ENCODE data around the gene MTCL1. TPM values are rescaled to one million over a fixed set of nuclear protein-coding genes. Genes with fewer than 3 reads are reported as not detected.

Gene MTCL1
- polyA plus RNA-seq, 1 donor = 24.0 TPM

DNA sequence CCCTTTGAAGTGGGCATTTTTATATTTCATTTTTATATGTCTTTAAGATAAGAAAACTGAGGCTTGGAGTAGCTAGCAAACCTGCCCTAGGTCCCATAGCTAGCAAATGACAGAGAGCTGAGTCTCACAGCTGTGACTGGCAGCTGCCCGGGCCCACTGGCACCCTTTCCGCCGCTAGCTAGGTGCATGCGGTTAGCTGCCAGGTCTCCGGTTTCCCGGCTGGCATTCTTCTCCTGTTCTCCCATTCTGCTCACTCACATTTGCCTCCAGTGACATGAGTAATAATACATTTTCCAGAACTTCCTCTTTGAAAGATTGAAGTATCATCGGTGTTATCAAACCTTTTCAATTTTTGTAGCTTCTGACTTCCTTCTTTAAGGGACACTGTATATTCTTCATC is 38.7 kb downstream of the MTCL1 start:
- Histone ChIP-seq H3K27me3 (ENCODE audit: control insufficient read depth, insufficient read depth, low read length) (no peaks in the 10 kb centered on the region), H3K4me1 (ENCODE audit: control insufficient read depth, insufficient read depth, low read length) (no peaks in the 10 kb centered on the region), H3K27ac (ENCODE audit: low read length) (no peak overlapping the region), H3K4me3 (ENCODE audit: low read length) (no peak overlapping the region), H3K36me3 (ENCODE audit: control insufficient read depth, insufficient read depth, low read length) (no peaks in the 10 kb centered on the region), H3K9me3 (ENCODE audit: control insufficient read depth, low read depth, low read length) (peaks cover 4% of the 10 kb centered on the region)
- 40% methylated on average over 1 of the region's 7 CpGs for WGBS (ENCODE audit: insufficient coverage, low lambda C conversion rate)
- no peak for DNase-seq

DNA sequence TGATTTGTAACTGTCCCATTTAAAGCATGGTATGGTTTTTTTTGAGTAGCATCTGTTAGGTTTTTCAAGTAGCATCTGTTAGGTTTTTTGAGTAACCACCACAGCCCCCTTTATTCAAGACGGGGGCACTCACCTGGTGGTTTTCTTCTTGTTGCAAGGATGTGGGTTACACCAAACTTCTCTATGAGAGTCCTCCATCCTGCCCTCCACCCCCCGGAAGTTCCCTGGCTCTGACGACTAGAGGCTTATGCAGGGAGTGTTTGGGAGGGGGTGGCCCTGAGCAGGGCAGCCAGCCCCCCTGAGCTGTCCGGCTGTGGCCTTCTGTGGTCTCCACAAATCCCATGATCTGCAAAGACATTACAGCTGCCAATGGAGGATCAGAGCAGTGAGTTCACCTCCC is 39.3 kb downstream of the MTCL1 start:
- Histone ChIP-seq H3K36me3 (ENCODE audit: control insufficient read depth, insufficient read depth, low read length) (no peaks in the 10 kb centered on the region), H3K27me3 (ENCODE audit: control insufficient read depth, insufficient read depth, low read length) (no peaks in the 10 kb centered on the region), H3K4me1 (ENCODE audit: control insufficient read depth, insufficient read depth, low read length) (no peaks in the 10 kb centered on the region), H3K9me3 (ENCODE audit: control insufficient read depth, low read depth, low read length) (peaks cover 4% of the 10 kb centered on the region), H3K4me3 (ENCODE audit: low read length) (no peak overlapping the region), H3K27ac (ENCODE audit: low read length) (no peak overlapping the region)
- WGBS (ENCODE audit: insufficient coverage, low lambda C conversion rate) = no CpG with 5 or more reads among the region's 4 CpGs
- no peak for DNase-seq

DNA sequence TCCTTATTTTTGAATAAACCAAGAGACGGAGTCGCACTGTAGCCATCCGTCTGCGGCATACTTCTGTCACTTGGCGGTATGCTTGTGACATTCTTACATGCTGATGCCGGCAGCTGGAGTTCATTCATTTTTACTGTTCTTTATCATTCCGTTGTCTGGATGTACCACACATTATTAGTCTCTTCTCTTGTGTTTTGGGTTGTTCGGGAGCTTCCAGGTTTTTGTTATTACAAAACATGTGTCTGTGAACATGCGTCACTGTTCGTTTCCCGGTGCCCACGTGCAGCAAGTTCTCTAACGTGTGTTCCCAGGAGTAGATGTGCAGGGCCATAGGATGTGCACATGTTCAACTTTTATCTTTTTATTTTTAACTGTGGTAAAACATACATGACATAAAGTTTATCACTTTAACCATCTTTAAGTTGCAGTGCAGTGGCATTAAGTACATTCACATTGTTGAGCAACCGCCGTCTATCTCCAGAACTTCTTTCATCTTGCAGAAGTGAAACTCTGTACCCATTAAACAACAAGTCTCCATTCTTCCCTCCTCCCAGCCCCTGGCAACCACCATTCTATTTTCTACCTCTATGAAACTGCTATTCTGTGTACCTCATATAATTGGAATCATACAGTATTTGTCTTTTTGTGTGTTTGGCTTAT is 40.1 kb downstream of the MTCL1 start:
- DNase-seq = no peak
- 83% methylated on average over 1 of the region's 15 CpGs for WGBS (ENCODE audit: insufficient coverage, low lambda C conversion rate)
- peaks cover 4% of the 10 kb centered on the region for H3K9me3 ChIP-seq (ENCODE audit: control insufficient read depth, low read depth, low read length)
- peaks cover 3% of the 10 kb centered on the region for H3K4me1 ChIP-seq (ENCODE audit: control insufficient read depth, insufficient read depth, low read length)
- no peak overlapping the region for H3K27ac ChIP-seq (ENCODE audit: low read length)
- H3K36me3 ChIP-seq (ENCODE audit: control insufficient read depth, insufficient read depth, low read length) = no peaks in the 10 kb centered on the region
- no peaks in the 10 kb centered on the region for H3K27me3 ChIP-seq (ENCODE audit: control insufficient read depth, insufficient read depth, low read length)
- H3K4me3 ChIP-seq (ENCODE audit: low read length) = no peak overlapping the region

DNA sequence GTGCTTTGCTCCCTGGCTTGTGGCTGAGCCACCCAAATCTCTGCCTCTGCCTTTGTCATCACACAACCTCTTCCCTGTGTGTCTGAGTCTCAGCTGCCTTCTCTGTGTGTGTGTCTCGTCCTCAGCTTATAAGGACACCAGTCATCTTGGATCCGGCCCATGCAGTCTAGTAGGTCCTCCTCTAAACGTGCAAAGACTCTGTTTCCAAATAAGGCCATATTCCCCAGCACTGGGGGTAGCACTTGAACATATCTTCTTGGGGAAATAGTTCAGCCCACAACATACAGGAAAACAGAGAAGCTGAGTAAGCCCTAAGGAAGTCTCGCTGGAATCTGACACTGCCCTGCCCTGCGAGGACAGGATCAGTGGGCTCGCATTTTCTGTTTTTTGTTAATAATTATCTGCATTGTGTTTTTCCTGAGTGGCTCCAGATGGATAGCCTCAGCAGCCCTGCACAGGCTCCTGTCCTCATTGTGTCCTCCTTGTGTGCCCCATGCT is 42.1 kb downstream of the MTCL1 start:
- no CpG with 5 or more reads among the region's 6 CpGs for WGBS (ENCODE audit: insufficient coverage, low lambda C conversion rate)
- peak overlapping the region; percentile 44 for H3K27ac ChIP-seq (ENCODE audit: low read length)
- peaks cover 6% of the 10 kb centered on the region for H3K4me1 ChIP-seq (ENCODE audit: control insufficient read depth, insufficient read depth, low read length)

DNA sequence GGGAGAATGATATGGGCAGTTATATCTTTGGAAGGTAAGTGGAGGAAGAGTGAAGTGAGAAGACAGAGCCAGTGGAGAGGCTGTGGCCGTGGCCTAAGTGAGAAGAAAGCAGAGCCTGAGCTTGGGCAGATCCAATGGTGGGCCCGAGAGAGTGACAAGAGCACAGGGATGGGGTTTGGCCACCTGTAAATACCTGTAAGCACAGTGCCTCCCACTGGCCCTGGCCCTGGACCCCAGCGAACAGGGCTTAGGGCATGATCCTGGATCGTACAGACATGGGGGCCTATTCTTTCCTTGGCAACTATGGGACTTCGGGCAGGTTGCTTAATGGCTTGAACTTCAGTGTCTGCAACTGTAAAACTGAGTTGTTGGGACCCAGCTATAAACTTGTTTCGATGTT is 44.1 kb downstream of the MTCL1 start:
- DNase-seq = no peak
- Histone ChIP-seq H3K36me3 (ENCODE audit: control insufficient read depth, insufficient read depth, low read length) (peaks cover 2% of the 10 kb centered on the region), H3K27me3 (ENCODE audit: control insufficient read depth, insufficient read depth, low read length) (no peaks in the 10 kb centered on the region), H3K4me3 (ENCODE audit: low read length) (no peak overlapping the region), H3K4me1 (ENCODE audit: control insufficient read depth, insufficient read depth, low read length) (peaks cover 6% of the 10 kb centered on the region), H3K9me3 (ENCODE audit: control insufficient read depth, low read depth, low read length) (no peaks in the 10 kb centered on the region), H3K27ac (ENCODE audit: low read length) (no peak overlapping the region)
- 100% methylated on average over 1 of the region's 6 CpGs for WGBS (ENCODE audit: insufficient coverage, low lambda C conversion rate)

More for the DNA sequence above, 42.1 kb downstream of the MTCL1 start:
- Histone ChIP-seq H3K36me3 (ENCODE audit: control insufficient read depth, insufficient read depth, low read length) (no peaks in the 10 kb centered on the region), H3K27me3 (ENCODE audit: control insufficient read depth, insufficient read depth, low read length) (no peaks in the 10 kb centered on the region), H3K4me3 (ENCODE audit: low read length) (no peak overlapping the region), H3K9me3 (ENCODE audit: control insufficient read depth, low read depth, low read length) (no peaks in the 10 kb centered on the region)
- peak in 1 of 2 donors; percentile 26 for DNase-seq

DNA sequence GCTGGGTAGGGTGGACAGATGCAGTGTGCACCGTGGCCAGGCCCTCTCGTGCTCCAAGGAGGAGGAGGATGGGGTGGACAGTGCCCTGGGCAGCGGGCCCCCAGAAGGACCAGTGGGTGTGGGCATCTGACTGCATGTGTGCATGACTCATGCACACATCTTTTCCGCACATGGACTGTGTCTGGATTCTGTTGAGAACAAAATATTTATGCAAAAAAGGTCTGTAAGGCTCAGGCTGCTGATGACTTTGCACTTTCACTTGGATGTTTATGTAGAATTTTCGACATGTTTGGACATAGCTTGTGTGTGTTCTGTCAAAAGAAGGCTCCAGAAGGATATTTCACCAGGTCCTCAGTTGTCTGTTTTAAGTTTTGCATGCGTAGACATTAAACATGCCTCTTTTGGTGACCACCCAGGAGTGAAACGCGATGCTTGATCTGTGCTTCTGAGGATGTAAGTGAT is 45.6 kb downstream of the MTCL1 start:
- H3K4me3 ChIP-seq (ENCODE audit: low read length) = no peak overlapping the region
- WGBS (ENCODE audit: insufficient coverage, low lambda C conversion rate) = no CpG with 5 or more reads among the region's 8 CpGs
- H3K4me1 ChIP-seq (ENCODE audit: control insufficient read depth, insufficient read depth, low read length) = peaks cover 6% of the 10 kb centered on the region
- no peaks in the 10 kb centered on the region for H3K27me3 ChIP-seq (ENCODE audit: control insufficient read depth, insufficient read depth, low read length)
- H3K9me3 ChIP-seq (ENCODE audit: control insufficient read depth, low read depth, low read length) = no peaks in the 10 kb centered on the region
- DNase-seq = peak in 1 of 2 donors; percentile 46
- H3K36me3 ChIP-seq (ENCODE audit: control insufficient read depth, insufficient read depth, low read length) = peaks cover 4% of the 10 kb centered on the region
- peak overlapping the region; percentile 56 for H3K27ac ChIP-seq (ENCODE audit: low read length)

DNA sequence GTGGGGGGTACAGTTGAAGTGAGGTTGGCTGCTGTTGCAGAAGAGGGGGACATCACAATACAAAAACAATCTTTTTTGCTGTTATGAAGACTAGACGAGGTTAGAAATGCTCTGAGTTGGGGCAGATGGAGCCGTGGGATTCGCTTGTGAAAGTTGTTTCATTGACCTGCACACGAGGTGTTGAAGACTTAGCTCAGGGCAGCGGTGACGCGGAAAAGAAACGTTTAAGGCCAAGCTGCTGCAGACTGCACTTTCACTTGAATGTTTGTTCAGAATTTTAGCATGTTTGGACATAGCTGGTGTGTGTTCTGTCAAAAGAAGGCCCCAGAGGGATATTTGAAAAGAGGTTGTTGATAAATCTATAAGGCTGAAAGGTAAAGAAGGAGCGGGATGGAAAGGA is 46.3 kb downstream of the MTCL1 start:
- H3K9me3 ChIP-seq (ENCODE audit: control insufficient read depth, low read depth, low read length) = no peaks in the 10 kb centered on the region
- no peak for DNase-seq
- peak overlapping the region; percentile 56 for H3K27ac ChIP-seq (ENCODE audit: low read length)
- no peaks in the 10 kb centered on the region for H3K27me3 ChIP-seq (ENCODE audit: control insufficient read depth, insufficient read depth, low read length)
- H3K36me3 ChIP-seq (ENCODE audit: control insufficient read depth, insufficient read depth, low read length) = peaks cover 4% of the 10 kb centered on the region
- WGBS (ENCODE audit: insufficient coverage, low lambda C conversion rate) = 95% methylated on average over 6 of the region's 9 CpGs
- peaks cover 6% of the 10 kb centered on the region for H3K4me1 ChIP-seq (ENCODE audit: control insufficient read depth, insufficient read depth, low read length)
- H3K4me3 ChIP-seq (ENCODE audit: low read length) = no peak overlapping the region

DNA sequence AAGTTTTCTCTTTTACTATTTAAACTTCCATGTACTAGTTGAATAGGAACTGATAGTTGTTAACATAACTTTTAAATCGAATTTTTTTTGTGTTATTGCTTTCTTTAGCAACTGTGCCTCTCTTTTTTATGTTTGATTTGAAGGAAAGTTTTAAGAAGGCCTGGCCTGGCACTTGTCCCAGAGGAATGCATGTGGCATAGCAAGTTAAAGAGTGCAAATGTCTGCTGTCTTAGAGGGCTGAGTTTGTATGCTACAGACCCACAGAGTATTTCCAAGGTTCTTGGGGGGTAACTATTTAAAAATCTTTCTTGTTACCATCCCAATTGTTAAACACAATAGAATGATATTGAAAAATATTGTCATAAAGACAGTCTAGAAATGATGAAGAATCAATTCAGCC is 47.0 kb downstream of the MTCL1 start:
- Histone ChIP-seq H3K36me3 (ENCODE audit: control insufficient read depth, insufficient read depth, low read length) (peaks cover 4% of the 10 kb centered on the region), H3K27me3 (ENCODE audit: control insufficient read depth, insufficient read depth, low read length) (no peaks in the 10 kb centered on the region), H3K27ac (ENCODE audit: low read length) (peak overlapping the region; percentile 24), H3K4me3 (ENCODE audit: low read length) (no peak overlapping the region), H3K9me3 (ENCODE audit: control insufficient read depth, low read depth, low read length) (no peaks in the 10 kb centered on the region), H3K4me1 (ENCODE audit: control insufficient read depth, insufficient read depth, low read length) (peaks cover 7% of the 10 kb centered on the region)
- no peak for DNase-seq
- WGBS (ENCODE audit: insufficient coverage, low lambda C conversion rate) = no CpG with 5 or more reads among the region's 1 CpG

DNA sequence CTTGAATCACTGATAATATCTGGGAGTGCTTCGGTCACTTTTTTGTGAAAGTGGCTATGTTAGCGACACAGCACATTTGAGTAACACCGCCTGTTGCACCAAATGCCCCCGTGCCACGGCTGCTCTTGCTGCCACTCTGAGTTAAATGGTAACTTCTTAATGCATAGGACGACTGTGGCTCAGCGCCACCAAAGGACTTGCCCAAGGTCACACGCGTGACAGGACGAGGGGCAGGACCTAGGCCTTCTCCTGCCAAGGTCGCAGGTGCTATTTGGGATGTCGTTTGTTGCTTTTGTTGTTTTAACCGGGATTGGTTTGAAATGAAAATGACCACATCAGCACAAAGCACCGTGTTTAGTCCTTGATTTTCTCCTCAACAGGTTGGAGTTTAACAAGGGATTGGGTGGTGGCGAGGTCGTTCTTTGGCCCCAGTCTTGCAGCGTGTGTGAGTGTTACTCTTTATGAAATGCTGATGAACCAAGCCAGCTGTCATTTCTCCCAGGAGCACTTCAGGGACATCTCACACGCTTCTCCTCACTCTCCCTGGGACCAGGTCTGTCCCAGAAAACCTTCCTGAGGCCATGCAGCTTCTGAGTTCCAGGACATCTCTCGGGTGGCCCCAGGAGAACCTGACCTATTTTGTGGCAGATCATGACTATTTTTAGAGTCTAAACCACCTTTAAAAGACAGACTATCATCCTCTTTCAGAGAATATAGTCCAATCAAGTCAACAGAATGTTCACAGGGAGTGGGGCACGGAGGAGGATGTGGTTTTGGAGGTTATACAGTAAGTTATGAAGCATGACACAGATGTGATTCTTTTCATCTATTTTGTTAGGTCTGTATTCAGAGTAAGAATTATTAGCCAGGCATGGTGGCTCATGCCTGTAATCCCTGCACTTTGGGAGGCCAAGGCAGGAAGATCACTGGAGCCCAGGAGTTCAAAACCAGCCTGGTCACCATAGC is 49.9 kb downstream of the MTCL1 start:
- no peak for DNase-seq
- no peak overlapping the region for H3K27ac ChIP-seq (ENCODE audit: low read length)
- H3K4me1 ChIP-seq (ENCODE audit: control insufficient read depth, insufficient read depth, low read length) = peaks cover 10% of the 10 kb centered on the region
- no peaks in the 10 kb centered on the region for H3K27me3 ChIP-seq (ENCODE audit: control insufficient read depth, insufficient read depth, low read length)
- no peaks in the 10 kb centered on the region for H3K9me3 ChIP-seq (ENCODE audit: control insufficient read depth, low read depth, low read length)
- no peak overlapping the region for H3K4me3 ChIP-seq (ENCODE audit: low read length)
- 92% methylated on average over 2 of the region's 20 CpGs for WGBS (ENCODE audit: insufficient coverage, low lambda C conversion rate)
- peaks cover 4% of the 10 kb centered on the region for H3K36me3 ChIP-seq (ENCODE audit: control insufficient read depth, insufficient read depth, low read length)

DNA sequence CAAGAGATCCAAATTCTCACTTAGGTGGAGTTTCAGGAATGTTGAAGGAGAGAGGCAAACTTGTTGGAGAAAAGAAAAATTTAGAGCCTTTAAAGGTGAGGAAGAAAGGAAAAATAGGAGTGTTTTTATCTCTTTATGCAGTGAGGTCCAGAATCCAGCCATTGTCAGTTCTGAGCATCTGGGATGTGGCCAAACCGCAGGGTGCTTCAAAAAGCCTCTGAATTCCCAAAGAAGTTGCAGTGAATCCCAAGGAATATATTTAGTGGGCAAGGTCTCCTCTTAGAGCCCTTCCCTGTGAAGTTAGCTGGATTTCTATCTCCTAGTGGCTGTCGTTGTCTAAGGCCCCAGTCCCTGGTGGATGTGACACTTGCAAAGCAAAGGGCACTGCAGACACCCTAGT is 51.2 kb downstream of the MTCL1 start:
- peaks cover 4% of the 10 kb centered on the region for H3K36me3 ChIP-seq (ENCODE audit: control insufficient read depth, insufficient read depth, low read length)
- no peak for DNase-seq
- no CpG with 5 or more reads among the region's 2 CpGs for WGBS (ENCODE audit: insufficient coverage, low lambda C conversion rate)
- H3K9me3 ChIP-seq (ENCODE audit: control insufficient read depth, low read depth, low read length) = no peaks in the 10 kb centered on the region
- no peaks in the 10 kb centered on the region for H3K27me3 ChIP-seq (ENCODE audit: control insufficient read depth, insufficient read depth, low read length)
- H3K4me1 ChIP-seq (ENCODE audit: control insufficient read depth, insufficient read depth, low read length) = peaks cover 5% of the 10 kb centered on the region
- no peak overlapping the region for H3K4me3 ChIP-seq (ENCODE audit: low read length)
- no peak overlapping the region for H3K27ac ChIP-seq (ENCODE audit: low read length)

Data from large intestine (tissue), 3 donors.